Daoy (cell line): ENCODE results near the gene REEP6. TPM values are rescaled to one million over a fixed set of nuclear protein-coding genes. Genes with fewer than 3 reads are reported as not detected.
A peak's percentile ranks its signal among the peaks of the same experiment; 100 is the strongest.
"Not testable (repeated sequence)": the region's sequence is repeated elsewhere in the genome, so short reads cannot be mapped to it uniquely, and the experiment has no call there.

Experiments
- DNase-seq: peaks from one replicate; pipeline ENCODE4 v3.0.0-alpha.2; 2015; ENCODE audit warnings: low read depth
- total RNA-seq: library from RNA; depleted of rRNA; stranded (reverse); fragments of >200 nt; shearing (Covaris generic); gene quantifications from 2 replicates; pipeline ENCODE4 v1.2.3, GENCODE V29; 2014

The REEP6 gene
- total RNA-seq, 1 experiment from 2014 or later: 3.7 TPM

GRCh38 chr19:1505991-1506881, 15.3 kb downstream of the REEP6 start:
- DNase-seq: no peak

- DNase-seq: no peak
Observed at GRCh38 chr19:1507192-1507660, 16.2 kb downstream of the REEP6 start.

GRCh38 chr19:1507763-1508506, 17.0 kb downstream of the REEP6 start:
- peak; percentile 92 for DNase-seq

- no peak for DNase-seq
Observed at GRCh38 chr19:1508507-1508856, 17.5 kb downstream of the REEP6 start.

- no peak for DNase-seq
Observed at GRCh38 chr19:1509602-1510441, 18.8 kb downstream of the REEP6 start.

- no peak for DNase-seq
Observed at GRCh38 chr19:1510442-1510806, 19.4 kb downstream of the REEP6 start.

- DNase-seq: no peak
Observed at GRCh38 chr19:1510807-1511206, 19.8 kb downstream of the REEP6 start.

GRCh38 chr19:1511318-1512317, 20.6 kb downstream of the REEP6 start:
- no peak for DNase-seq

GRCh38 chr19:1512671-1513498, 21.9 kb downstream of the REEP6 start, which contains the start of gene ADAMTSL5:
ADAMTSL5 (minus strand) TSS chr19:1513019; CDS start chr19:1510943, 2,076 bp downstream.
- peak; percentile 84 for DNase-seq

GRCh38 chr19:1513499-1514294, 22.7 kb downstream of the REEP6 start:
- peak; percentile 60 for DNase-seq

GRCh38 chr19:1514295-1514661, 23.3 kb downstream of the REEP6 start:
- no peak for DNase-seq

- DNase-seq: no peak
Observed at GRCh38 chr19:1514986-1515721, 24.2 kb downstream of the REEP6 start.

- peak; percentile 37 for DNase-seq
Observed at GRCh38 chr19:1516395-1516753, 25.4 kb downstream of the REEP6 start.

GRCh38 chr19:1518471-1518870, 27.5 kb downstream of the REEP6 start:
- no peak for DNase-seq

GRCh38 chr19:1519802-1520201, 28.8 kb downstream of the REEP6 start:
- not testable (repeated sequence) for DNase-seq

- DNase-seq: no peak
Observed at GRCh38 chr19:1520203-1520780, 29.3 kb downstream of the REEP6 start.

GRCh38 chr19:1521636-1522035, 30.7 kb downstream of the REEP6 start:
- DNase-seq: no peak

GRCh38 chr19:1522061-1522460, 31.1 kb downstream of the REEP6 start:
- DNase-seq: no peak
